Liver (tissue), 3 donors: ENCODE results near the gene SESN1.

Experiments used
- RAD21 ChIP-seq, 2 donors: IDR thresholded peaks; 2 replicates each; pipeline ENCODE4 v1.6.1; 2016; ENCODE audit warnings: antibody characterized with exemption in 2 of 2, mild to moderate bottlenecking in 2 of 2
- SP1 ChIP-seq: IDR thresholded peaks from 2 replicates; pipeline ENCODE4 v1.6.1; 2018; ENCODE audit warnings: antibody characterized with exemption, mild to moderate bottlenecking
- TAF1 ChIP-seq: conservative IDR thresholded peaks from 2 replicates; pipeline ENCODE4 v1.6.1; 2016; ENCODE audit warnings: antibody characterized with exemption, mild to moderate bottlenecking
- YY1 ChIP-seq: IDR thresholded peaks from 2 replicates; pipeline ENCODE4 v1.6.1; 2016; ENCODE audit warnings: antibody characterized with exemption, mild to moderate bottlenecking
- TF ChIP-seq, protein P1 (sequence below): IDR thresholded peaks from 2 replicates; pipeline ENCODE4 v1.6.1; 2016; ENCODE audit warnings: antibody characterized with exemption
- TF ChIP-seq, protein P2 (sequence below): fragments of 150-350 bp; IDR thresholded peaks from 2 replicates; pipeline ENCODE4 v1.5.1; 2017; ENCODE audit warnings: improper control_type of control experiment, low read depth, low read length; ENCODE audit not compliant: missing input control
- TF ChIP-seq, protein P3 (sequence below): IDR thresholded peaks from 2 replicates; pipeline ENCODE4 v1.6.1; 2016; ENCODE audit warnings: antibody characterized with exemption, mild to moderate bottlenecking
- donor health status: healthy.
- donor health status: healthy.

DNA sequence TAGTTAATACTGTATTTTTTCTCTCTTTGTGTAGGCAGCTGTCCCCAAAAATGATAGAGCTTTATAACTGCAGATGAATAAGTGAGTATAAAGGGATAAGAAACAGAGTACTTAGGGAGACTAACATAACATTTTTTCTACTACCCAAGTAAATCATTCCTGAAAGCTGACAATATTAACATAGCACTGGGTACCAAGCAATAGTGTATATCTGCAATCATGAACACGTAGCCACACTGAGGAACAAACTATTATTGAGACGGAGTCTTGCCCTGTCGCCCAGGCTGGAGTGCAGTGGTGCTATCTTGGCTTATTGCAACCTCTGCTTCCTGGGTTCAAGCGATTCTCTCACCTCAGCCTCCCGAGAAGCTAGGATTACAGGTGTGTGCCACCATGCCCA, 105.9 kb downstream of the SESN1 start:
- TF ChIP-seq TAF1, result no peak
- TF ChIP-seq SP1, result no peak
- TF ChIP-seq, protein P1, sequence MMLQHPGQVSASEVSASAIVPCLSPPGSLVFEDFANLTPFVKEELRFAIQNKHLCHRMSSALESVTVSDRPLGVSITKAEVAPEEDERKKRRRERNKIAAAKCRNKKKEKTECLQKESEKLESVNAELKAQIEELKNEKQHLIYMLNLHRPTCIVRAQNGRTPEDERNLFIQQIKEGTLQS, result no peak
- TF ChIP-seq, protein P2, sequence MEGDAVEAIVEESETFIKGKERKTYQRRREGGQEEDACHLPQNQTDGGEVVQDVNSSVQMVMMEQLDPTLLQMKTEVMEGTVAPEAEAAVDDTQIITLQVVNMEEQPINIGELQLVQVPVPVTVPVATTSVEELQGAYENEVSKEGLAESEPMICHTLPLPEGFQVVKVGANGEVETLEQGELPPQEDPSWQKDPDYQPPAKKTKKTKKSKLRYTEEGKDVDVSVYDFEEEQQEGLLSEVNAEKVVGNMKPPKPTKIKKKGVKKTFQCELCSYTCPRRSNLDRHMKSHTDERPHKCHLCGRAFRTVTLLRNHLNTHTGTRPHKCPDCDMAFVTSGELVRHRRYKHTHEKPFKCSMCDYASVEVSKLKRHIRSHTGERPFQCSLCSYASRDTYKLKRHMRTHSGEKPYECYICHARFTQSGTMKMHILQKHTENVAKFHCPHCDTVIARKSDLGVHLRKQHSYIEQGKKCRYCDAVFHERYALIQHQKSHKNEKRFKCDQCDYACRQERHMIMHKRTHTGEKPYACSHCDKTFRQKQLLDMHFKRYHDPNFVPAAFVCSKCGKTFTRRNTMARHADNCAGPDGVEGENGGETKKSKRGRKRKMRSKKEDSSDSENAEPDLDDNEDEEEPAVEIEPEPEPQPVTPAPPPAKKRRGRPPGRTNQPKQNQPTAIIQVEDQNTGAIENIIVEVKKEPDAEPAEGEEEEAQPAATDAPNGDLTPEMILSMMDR, result no peak
- no peak for TF ChIP-seq YY1
- TF ChIP-seq, protein P3, sequence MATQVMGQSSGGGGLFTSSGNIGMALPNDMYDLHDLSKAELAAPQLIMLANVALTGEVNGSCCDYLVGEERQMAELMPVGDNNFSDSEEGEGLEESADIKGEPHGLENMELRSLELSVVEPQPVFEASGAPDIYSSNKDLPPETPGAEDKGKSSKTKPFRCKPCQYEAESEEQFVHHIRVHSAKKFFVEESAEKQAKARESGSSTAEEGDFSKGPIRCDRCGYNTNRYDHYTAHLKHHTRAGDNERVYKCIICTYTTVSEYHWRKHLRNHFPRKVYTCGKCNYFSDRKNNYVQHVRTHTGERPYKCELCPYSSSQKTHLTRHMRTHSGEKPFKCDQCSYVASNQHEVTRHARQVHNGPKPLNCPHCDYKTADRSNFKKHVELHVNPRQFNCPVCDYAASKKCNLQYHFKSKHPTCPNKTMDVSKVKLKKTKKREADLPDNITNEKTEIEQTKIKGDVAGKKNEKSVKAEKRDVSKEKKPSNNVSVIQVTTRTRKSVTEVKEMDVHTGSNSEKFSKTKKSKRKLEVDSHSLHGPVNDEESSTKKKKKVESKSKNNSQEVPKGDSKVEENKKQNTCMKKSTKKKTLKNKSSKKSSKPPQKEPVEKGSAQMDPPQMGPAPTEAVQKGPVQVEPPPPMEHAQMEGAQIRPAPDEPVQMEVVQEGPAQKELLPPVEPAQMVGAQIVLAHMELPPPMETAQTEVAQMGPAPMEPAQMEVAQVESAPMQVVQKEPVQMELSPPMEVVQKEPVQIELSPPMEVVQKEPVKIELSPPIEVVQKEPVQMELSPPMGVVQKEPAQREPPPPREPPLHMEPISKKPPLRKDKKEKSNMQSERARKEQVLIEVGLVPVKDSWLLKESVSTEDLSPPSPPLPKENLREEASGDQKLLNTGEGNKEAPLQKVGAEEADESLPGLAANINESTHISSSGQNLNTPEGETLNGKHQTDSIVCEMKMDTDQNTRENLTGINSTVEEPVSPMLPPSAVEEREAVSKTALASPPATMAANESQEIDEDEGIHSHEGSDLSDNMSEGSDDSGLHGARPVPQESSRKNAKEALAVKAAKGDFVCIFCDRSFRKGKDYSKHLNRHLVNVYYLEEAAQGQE, result no peak
- TF ChIP-seq RAD21 (IDR thresholded peaks at IDR 0.05), result no peak
